NCI-H2107 treated with DMSO at 0.1 percent for 48 hours (cell line): Measurements from ENCODE around the gene UPK1B.
A peak's percentile ranks its signal among the peaks of the same experiment; 100 is the strongest.
"Not testable (repeated sequence)": the region's sequence is repeated elsewhere in the genome, so short reads cannot be mapped to it uniquely, and the experiment has no call there.

Experiments
- DNase-seq: peaks from one replicate; lab custom pipeline; 2025; ENCODE audit not compliant: unreplicated experiment; lab: John Stamatoyannopoulos, UW

The UPK1B gene

DNA sequence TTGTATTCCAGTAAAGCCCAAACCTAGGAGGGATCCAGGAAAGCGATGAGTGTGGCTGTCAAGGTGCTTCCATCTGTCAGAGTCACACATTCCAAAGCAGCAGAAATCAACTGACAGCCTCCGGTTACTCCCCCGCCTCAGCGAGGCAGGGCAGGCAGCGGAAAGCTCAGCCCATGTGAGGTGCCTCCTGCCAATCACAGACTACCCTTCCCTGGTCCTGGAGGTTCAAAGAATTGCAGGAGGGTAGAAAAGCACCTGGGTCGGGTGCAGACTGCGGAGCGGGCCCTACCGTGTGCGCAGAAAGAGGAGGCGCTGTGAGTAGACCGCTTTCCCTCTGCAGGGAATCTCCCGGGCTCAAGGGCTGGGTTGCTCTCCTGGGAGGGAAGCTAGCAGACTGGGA, at the start of gene UPK1B:
Gene UPK1B (plus strand): TSS at position 274 of the 400 bp plus-strand sequence. CDS start 13,144 bp downstream, outside the sequence.
- no peak for DNase-seq

DNA sequence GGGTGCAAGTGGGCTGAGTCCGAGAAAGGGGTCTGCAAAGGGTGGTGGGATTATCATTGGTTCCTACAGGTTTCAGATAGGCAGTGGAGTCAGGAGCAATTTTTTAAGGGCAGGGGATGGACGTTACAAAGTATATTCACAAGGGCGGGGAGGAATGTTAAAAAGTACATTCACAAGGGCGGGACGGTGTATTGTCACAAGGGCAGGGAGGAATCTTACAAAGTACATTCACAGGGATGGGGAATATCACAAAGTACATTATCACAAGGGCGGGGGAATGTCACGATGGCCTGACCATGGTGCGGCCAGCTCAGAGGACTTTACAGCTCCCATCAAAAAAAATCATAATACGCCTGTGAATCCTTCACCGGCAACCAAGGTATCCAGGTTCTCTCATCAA, 48.1 kb upstream of the UPK1B start:
- no peak for DNase-seq

DNA sequence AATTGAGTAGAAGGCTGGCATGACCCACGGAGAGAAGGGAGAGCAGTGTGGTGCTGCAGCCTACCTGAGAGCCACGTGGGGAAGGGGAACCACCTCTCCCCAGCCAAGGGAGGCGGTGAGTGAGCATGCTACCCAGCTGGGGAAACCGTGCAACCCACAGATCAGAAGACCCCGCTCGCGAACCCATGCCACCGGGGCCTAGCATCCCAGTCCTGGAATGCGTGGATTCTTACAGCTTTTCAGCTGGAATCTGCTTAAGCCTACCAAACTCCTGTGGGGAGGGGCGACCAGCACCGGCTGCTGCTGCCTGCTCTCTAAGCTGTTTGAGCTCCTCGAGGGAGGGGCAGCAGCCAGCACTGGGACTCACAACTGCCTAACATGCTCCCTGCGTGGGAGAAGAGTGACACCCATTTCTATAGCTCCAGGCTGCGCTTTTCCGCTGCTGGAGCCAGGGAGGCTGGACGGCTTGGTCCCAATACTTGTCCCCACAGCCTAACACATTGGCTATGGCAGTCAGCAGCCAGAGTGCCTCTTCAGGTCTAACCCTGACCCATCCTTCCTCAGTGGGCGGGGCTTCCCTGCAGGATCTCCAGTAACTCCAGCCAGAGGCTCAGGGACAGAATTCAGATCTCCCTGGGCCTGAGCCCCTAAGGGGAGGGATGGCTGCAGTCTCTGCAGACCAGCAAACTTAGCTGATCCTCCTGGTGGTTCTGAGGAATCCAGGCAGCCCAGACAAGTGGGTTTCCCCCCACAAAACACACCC, 47.5 kb upstream of the UPK1B start:
- DNase-seq = no peak

DNA sequence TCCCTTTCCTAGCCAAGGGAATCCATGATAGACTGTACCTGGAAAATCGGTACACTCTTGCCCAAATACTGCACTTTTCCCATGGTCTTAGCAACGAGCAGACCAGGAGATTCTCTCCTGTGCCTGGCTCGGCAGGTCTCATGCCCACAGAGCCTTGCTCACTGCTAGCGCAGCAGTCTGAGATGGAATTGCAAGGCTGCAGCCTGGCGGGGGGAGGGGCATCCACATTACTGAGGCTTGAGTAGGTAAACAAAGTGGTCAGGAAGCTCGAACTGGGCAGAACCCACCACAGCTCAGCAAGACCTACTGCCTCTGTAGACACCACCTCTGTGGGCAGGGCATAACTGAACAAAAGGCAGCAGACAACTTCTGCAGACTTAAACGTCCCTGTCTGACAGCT, 43.1 kb upstream of the UPK1B start:
- not testable (repeated sequence) for DNase-seq

DNA sequence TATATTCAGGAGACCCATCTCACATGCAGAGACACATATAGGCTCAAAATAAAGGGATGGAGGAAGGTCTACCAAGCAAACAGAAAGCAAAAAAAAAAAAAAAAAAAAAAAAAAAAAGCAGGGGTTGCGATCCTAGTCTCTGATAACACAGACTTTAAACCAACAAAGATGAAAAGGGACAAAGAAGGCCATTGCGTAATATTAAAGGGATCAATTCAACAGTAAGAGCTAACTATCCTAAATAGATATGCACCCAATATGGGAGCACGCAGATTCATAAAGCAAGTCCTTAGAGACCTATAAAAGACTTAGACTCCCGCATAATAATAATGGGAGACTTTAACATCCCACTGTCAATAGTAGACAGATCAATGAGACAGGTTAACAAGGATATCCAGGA, 41.1 kb upstream of the UPK1B start:
- not testable (repeated sequence) for DNase-seq

DNA sequence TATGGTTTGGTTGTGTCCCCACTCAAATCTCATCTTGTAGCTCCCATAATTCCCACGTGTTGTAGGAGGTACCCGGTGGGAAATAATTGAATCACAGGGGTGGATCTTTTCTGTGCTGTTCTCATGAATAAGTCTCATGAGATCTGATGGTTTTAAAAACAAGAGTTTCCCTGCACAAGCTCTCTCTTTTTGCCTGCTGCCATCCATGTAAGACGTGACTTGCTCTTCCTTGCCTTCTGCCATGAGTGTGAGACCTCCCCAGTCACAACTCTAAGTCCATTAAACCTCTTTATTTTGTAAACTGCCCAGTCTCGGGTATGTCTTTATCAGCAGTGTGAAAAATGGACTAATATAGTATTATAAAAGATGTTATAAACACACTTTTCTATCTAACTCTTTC, 34.0 kb upstream of the UPK1B start:
- DNase-seq = not testable (repeated sequence)

DNA sequence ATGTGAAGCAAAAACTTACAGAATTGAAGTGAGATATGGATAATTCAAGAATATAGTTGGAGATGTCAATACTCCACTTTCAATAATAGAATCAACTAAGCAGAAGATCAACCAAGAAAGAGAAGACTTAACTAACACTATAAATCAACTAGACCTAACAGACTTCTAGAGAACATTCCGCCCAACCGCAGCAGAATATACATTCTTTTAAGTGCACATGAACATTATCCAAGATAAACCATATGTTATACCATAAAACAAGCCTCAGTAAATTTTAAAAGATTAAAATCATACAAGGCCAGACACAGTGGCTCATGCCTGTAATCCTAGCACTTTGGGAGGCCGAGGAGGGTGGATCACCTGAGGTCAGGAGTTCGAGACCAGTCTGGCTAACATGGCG, 32.9 kb upstream of the UPK1B start:
- no peak for DNase-seq

DNA sequence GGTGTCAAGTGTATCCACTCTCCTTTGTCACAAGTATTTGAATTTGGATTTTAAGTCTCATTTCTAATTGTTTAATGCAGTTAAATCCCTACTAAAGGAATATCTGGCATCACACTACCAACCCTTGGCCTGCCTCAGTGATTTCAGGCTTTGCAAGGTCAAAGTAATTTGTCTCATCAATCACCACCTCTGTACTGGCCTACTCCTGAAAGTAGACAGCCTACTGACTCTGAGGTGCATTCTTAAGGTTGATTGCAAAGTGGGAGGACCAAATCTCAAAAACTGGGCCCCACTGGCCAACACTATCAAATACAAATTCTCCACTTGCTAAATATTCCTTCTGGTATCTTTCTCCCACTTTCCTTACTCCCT, 28.3 kb upstream of the UPK1B start:
- DNase-seq = no peak

DNA sequence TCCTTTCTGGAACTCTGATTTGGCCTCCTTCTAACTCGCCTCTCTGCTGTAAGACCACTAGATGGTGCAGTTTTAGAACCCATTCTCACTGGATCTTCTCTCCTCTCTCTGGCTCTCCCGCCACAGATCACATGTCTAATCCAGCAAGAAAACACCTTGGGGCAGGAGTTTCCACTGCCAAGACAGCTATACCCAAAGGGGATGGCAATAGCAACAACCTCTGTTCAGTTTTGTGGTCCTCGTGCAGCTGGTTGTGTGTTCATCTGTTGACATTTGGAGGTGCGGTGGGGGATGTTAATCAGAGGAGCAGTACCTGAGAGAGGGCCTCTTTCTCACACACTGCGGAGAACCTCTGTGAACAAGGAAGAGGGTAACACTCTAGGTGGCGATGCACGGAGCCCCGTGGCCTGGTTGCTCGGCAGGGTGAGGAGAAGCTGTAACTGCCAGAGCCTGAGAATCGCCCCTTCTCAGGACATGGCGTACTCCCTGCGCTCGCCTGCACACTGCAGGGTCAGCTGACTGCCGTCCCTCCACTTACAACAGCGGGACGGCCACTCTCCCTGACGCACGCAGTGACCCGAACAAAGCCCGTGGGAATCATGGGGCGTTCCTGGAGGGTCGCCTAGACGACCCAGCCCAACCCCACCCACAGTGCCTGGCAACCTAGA, 27.8 kb upstream of the UPK1B start, which contains the start of gene TEX55:
Gene TEX55 (plus strand): TSS at position 666 of the 668 bp plus-strand sequence. CDS start 25 bp downstream, outside the sequence.
- DNase-seq = peak; percentile 83

DNA sequence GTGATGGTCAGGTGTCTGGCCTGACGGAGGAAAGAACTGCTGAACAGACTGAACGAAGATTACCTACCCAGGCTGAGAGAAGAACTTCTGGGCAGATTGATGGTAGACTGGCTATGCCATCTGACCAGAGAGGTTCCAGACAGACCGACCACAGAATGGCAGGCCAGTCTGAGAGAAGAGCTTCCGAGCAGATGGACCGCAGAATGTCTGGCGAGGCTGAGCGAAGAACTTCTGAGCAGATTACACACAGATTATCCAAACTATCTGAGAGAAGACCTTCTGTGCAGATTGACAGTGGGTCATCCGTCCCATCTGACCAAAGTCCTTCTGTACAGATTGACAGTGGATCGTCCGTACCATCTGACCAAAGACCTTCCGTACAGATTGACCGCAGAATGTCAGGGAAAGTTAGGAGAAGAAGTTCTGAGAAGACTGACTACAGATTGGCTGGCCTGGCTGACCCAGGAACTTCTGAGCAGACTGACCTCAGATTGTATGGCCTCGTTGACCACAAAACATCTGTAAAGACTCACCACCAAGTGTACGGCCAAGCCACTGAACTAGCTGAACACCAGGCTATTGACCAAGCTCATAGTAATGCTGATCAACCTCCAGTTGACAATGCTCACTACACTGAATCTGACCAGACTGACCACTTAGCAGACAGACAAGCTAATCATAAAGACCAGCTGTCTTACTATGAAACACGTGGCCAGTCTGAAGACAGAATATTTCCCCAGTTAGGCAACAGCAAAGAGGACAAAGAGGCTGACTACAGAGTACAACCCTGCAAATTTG, 26.6 kb upstream of the UPK1B start:
- DNase-seq = no peak

DNA sequence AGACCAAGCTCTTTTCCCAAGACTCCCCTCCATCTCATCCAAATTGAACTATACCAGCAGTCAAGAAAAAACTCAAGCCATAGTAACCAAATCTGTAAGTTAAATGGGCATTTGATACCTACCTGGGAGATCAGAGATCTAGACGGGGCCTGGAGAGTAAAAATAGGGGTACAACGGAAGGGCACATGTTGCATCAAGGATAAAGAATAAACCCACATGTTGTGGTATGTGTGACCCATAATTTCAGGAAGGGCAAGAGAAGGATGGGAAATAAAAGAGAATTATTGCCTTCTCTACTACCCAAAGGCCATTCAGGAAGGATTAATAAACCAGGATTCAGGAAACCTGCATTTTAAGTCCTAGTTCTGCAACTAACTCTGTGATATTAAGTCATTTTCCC, 25.9 kb upstream of the UPK1B start:
- no peak for DNase-seq

DNA sequence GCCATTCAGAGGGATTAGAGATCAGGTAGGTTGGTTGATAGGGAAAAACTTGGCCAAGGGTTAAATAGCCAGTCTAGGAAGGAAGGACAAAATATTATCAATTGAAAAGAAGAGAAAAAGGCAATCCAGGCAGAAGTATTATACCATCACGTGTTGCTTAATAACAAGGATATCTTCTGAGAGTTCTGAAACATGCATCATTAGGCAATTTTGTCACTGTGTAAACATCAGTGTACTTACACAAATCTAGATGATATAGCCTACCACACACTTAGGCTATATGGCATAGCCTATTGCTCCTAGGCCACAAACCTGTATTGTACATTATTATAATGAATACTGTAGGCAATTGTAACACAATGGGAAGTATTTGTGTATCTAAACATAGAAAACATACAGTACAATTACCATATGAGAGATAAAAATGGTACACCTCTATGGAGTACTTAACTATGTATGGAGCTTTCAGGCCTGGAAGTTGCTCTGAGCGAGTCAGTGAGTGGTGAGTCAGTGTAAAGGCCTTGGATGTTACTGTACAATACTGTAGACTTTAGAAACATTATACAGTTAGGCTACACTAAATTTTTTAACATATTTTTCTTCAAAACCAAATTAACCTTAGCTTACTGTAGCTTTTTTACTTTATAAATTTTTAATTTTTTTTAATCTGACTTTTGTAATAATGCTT, 24.8 kb upstream of the UPK1B start:
- DNase-seq = no peak

DNA sequence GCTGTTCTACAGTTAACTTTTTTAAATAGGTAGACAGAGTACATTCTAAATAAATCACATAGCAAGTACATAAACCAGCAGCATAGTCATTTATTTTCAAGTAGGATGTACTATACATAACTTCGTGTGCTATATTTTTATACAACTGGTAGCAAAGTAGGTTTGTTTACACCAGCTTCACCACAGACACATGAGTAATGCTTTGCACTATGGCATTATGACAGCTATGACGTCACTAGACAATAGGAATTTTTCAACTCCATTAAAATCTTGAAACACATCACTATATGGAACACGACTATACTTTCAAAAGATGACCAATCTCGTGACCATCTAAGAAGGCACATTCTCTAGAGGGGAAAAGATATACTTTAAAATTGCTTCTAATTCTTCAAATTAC, 23.9 kb upstream of the UPK1B start:
- no peak for DNase-seq

DNA sequence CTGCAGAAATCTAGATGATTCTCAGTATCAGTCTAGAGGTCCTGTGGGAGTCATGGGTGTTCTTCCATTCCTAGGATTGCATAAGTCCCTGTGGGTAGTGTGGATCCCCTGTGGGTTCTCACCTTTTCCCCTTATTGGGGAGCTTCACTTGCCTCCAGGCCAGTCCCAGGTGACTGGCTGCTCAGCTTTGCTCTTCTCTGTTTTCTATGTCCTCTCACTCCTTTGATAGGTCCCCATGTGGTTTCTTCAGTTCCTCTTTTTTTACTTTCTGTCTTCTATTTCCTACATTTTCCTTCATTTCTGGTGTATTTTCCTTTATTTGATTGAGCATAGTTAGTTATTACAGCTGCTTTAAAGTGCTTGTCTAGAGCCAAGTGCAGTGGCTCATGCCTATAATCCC, 16.5 kb upstream of the UPK1B start:
- DNase-seq = no peak

DNA sequence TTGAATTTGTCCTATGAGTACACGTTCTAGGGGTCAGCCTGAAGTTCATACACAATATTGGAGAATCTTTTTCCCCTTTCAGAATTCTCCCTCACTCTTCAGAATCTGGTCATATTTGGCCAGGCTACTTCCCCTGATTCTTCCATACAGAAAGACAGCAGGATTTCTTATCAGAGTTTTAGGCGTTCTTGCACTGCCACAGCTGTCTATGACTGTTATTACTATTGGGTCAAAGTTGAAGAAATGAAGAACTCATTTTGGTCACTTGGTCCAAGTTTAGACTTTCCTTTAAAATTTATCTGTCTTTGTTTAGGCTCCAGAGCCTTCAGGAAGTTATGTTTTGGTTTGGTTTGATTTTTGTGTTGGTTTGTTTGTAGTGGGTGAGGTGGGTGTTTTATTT, 15.4 kb upstream of the UPK1B start:
- DNase-seq = no peak

DNA sequence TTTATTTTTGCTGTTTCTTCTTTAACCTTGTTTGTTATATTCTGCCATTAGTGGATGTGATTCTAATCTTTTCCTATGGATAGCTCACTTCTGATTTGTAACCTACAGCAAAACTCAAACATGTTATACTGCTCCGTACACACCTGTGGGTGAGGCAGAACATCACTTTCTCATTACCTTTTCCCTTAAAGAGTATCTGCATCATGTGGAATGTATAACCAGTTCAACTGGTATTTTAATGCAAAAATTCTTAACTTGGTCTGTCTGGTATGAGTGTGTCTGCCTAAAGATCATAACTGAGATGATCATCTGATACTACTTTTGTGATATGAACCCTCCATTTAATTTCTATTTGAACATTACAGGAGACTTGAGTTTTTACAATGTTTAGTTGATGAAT, 13.0 kb upstream of the UPK1B start:
- no peak for DNase-seq

DNA sequence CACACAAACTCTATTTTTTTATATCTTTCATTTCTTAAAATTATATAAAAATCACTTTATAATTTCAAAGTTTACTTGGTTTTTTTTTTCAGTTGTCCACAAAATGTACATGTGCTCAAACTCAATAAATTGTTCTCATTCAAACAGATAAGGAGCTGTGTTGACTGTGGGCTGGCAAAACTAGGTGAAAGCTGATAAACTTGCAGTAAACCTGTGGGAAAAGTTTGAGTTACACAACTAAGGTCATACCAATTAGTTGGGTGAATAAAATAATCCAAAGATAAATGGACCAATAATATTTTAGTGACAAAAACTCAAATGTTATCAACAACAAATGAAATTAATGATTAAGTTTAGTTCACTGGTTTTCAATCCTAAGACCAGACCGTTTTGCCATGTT, 12.6 kb upstream of the UPK1B start:
- no peak for DNase-seq

DNA sequence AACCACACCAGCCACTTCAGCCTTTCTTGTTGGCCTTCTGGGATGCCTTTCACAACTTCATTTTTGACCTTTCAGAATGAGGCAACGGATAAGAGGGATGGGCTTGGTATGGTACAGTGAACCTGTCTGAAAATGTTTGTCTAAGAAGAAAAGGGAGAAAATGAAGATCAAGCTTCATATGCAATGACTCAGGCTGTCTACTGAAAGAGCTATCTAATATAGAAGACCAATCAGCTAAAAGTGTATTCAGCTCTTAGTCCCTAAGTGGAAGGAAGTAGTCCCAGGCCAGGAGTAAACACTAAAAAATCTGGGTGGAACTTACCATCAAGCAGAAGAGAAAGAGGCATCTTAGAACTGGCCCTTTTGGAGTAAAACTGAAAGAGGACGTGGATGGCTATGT, 12.2 kb upstream of the UPK1B start:
- DNase-seq = no peak

DNA sequence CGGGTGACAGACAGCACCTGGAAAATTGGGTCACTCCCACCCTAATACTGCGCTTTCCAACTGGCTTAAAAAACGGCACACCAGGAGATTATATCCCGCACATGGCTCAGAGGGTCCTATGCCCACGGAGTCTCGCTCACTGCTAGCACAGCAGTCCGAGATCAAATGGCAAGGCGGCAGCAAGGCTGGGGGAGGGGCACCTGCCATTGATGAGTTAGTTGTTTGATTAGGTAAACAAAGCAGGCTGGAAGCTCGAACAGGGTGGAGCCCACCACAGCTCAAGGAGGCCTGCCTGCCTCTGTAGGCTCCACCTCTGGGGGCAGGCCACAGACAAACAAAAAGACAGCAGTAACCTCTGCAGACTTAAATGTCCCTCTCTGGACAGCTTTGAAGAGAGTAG, 8.7 kb upstream of the UPK1B start:
- not testable (repeated sequence) for DNase-seq

DNA sequence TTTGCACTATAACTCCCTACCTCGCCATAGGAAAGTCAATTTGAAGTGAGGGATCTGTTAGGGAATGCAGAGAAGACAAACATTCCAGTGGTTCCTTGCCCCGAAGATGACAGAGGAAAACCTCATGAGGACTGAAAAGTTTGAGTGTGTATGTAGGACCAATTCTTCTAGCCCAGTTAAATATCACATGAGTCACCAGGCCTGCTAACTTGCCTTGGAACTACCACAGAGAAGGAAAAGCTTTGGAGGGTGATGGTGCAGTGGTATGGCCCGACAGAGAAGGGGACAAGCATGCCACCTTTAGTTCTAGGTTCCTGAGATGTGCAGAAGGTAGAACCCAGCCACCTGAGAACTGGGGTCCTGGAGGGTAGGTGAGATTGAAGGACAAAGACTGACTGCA, 2.6 kb upstream of the UPK1B start:
- no peak for DNase-seq
